ENCODE data around the gene GNPTAB. TPM values are rescaled to one million over a fixed set of nuclear protein-coding genes. Genes with fewer than 3 reads are reported as not detected.

Gene GNPTAB
- total RNA-seq, 2 donors from 2014 or later = 27.8 to 30.5 TPM

GRCh38 chr12:101759396-101760047, 71.2 kb downstream of the GNPTAB start:
- no peak overlapping the region for H3K9ac ChIP-seq (ENCODE audit: extremely low read depth, low read length, poor library complexity, severe bottlenecking)
- H3K4me3 Mint-ChIP-seq = no peak overlapping the region
- no peaks in the 10 kb centered on the region for H3K27me3 Mint-ChIP-seq (ENCODE audit: insufficient read depth)
- H3K27ac Mint-ChIP-seq = no peak overlapping the region
- no peaks in the 10 kb centered on the region for H3K27me3 ChIP-seq (ENCODE audit: control insufficient read depth, insufficient read depth, low read length, poor library complexity, severe bottlenecking)
- no peak for DNase-seq
- H3K9me3 Mint-ChIP-seq = no peaks in the 10 kb centered on the region
- no peaks in the 10 kb centered on the region for H3K9me3 ChIP-seq (ENCODE audit: control insufficient read depth, low read length)
- peaks cover 15% of the 10 kb centered on the region for H3K36me3 Mint-ChIP-seq (ENCODE audit: low read depth)
- H3K4me1 Mint-ChIP-seq = no peaks in the 10 kb centered on the region
- WGBS, 2 experiments (ENCODE audit: insufficient coverage in 1 of 2, insufficient read length in 1 of 2) = 79 to 89% methylated on average over 5 of the region's 5 CpGs
- H3K4me1 ChIP-seq (ENCODE audit: control insufficient read depth, insufficient read depth, low read length) = no peaks in the 10 kb centered on the region
- no peak overlapping the region for H3K4me3 ChIP-seq (ENCODE audit: low read length)
- TF ChIP-seq, protein P1, sequence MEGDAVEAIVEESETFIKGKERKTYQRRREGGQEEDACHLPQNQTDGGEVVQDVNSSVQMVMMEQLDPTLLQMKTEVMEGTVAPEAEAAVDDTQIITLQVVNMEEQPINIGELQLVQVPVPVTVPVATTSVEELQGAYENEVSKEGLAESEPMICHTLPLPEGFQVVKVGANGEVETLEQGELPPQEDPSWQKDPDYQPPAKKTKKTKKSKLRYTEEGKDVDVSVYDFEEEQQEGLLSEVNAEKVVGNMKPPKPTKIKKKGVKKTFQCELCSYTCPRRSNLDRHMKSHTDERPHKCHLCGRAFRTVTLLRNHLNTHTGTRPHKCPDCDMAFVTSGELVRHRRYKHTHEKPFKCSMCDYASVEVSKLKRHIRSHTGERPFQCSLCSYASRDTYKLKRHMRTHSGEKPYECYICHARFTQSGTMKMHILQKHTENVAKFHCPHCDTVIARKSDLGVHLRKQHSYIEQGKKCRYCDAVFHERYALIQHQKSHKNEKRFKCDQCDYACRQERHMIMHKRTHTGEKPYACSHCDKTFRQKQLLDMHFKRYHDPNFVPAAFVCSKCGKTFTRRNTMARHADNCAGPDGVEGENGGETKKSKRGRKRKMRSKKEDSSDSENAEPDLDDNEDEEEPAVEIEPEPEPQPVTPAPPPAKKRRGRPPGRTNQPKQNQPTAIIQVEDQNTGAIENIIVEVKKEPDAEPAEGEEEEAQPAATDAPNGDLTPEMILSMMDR (conservative IDR thresholded peaks at IDR 0.05) = peak; percentile 82
- H3K36me3 ChIP-seq (ENCODE audit: control insufficient read depth, insufficient read depth, low read length) = peaks cover 8% of the 10 kb centered on the region
- H3K27ac ChIP-seq (ENCODE audit: low read depth, low read length) = no peak overlapping the region

GRCh38 chr12:101750152-101750551, 80.6 kb downstream of the GNPTAB start:
- H3K27ac Mint-ChIP-seq = no peak overlapping the region
- WGBS, 2 experiments (ENCODE audit: insufficient coverage in 1 of 2, insufficient read length in 1 of 2) = 85 to 100% methylated on average over 2 to 4 of the region's 4 CpGs
- no peak overlapping the region for H3K4me3 Mint-ChIP-seq
- no peaks in the 10 kb centered on the region for H3K27me3 Mint-ChIP-seq (ENCODE audit: insufficient read depth)
- H3K4me3 ChIP-seq (ENCODE audit: low read length) = no peak overlapping the region
- DNase-seq = no peak
- H3K9ac ChIP-seq (ENCODE audit: extremely low read depth, low read length, poor library complexity, severe bottlenecking) = no peak overlapping the region
- H3K9me3 Mint-ChIP-seq = no peaks in the 10 kb centered on the region
- peaks cover 23% of the 10 kb centered on the region for H3K36me3 ChIP-seq (ENCODE audit: control insufficient read depth, insufficient read depth, low read length)
- no peak overlapping the region for H3K27ac ChIP-seq (ENCODE audit: low read depth, low read length)
- H3K4me1 Mint-ChIP-seq = no peaks in the 10 kb centered on the region
- H3K27me3 ChIP-seq (ENCODE audit: control insufficient read depth, insufficient read depth, low read length, poor library complexity, severe bottlenecking) = no peaks in the 10 kb centered on the region
- no peaks in the 10 kb centered on the region for H3K4me1 ChIP-seq (ENCODE audit: control insufficient read depth, insufficient read depth, low read length)
- no peaks in the 10 kb centered on the region for H3K9me3 ChIP-seq (ENCODE audit: control insufficient read depth, low read length)
- peaks cover 13% of the 10 kb centered on the region for H3K36me3 Mint-ChIP-seq (ENCODE audit: low read depth)
- TF ChIP-seq, protein P1 (conservative IDR thresholded peaks at IDR 0.05) = no peak

- WGBS, 2 experiments (ENCODE audit: insufficient coverage in 1 of 2, insufficient read length in 1 of 2) = 92 to 96% methylated on average over 4 of the region's 4 CpGs
- TF ChIP-seq, protein P1 (conservative IDR thresholded peaks at IDR 0.05) = no peak
- Histone ChIP-seq H3K27me3 (ENCODE audit: control insufficient read depth, insufficient read depth, low read length, poor library complexity, severe bottlenecking) (no peaks in the 10 kb centered on the region), H3K4me1 (ENCODE audit: control insufficient read depth, insufficient read depth, low read length) (no peaks in the 10 kb centered on the region), H3K27ac (ENCODE audit: low read depth, low read length) (no peak overlapping the region), H3K9ac (ENCODE audit: extremely low read depth, low read length, poor library complexity, severe bottlenecking) (no peak overlapping the region), H3K9me3 (ENCODE audit: control insufficient read depth, low read length) (no peaks in the 10 kb centered on the region), H3K4me3 (ENCODE audit: low read length) (no peak overlapping the region), H3K36me3 (ENCODE audit: control insufficient read depth, insufficient read depth, low read length) (peaks cover 26% of the 10 kb centered on the region)
- no peak for DNase-seq
- Mint-ChIP-seq H3K4me3 (no peak overlapping the region), H3K27me3 (ENCODE audit: insufficient read depth) (no peaks in the 10 kb centered on the region), H3K9me3 (no peaks in the 10 kb centered on the region), H3K36me3 (ENCODE audit: low read depth) (peaks cover 13% of the 10 kb centered on the region), H3K4me1 (no peaks in the 10 kb centered on the region), H3K27ac (no peak overlapping the region)
These were observed 81.1 kb downstream of the GNPTAB start for GRCh38 chr12:101749657-101750056.

All from endodermal cell (in vitro differentiated cells).